ENCODE measurements around the gene SLC45A3.

Gene SLC45A3

GRCh38 chr1:205701420-205701819, 21.1 kb upstream of the SLC45A3 start:
- in situ Hi-C loops (cut with HindIII; ENCODE audit: low sequenced_read_pairs), result no loop called here

- in situ Hi-C loops (cut with HindIII; ENCODE audit: low sequenced_read_pairs), result no loop called here
Observed at GRCh38 chr1:205700865-205701401, 20.6 kb upstream of the SLC45A3 start.

DNA sequence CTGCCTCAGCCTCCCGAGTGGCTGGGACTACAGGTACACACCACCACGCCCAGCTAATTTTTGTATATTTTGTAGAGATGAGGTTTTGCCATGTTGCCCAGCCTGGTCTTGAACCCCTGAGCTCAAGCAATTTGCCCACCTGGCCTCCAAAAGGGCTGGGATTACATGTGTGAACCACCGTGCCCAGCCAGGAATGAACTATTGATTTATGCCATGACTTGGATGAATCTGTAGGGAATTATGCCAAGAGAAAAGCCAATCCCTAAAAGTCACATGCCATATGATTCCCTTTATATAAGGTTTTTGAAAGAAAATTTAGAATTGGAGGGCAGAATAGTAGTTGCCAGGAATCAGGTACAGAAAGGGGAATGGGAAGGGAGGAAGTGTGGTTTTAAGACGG, 19.1 kb upstream of the SLC45A3 start:
- in situ Hi-C loops (cut with HindIII; ENCODE audit: low sequenced_read_pairs), result no loop called here

DNA sequence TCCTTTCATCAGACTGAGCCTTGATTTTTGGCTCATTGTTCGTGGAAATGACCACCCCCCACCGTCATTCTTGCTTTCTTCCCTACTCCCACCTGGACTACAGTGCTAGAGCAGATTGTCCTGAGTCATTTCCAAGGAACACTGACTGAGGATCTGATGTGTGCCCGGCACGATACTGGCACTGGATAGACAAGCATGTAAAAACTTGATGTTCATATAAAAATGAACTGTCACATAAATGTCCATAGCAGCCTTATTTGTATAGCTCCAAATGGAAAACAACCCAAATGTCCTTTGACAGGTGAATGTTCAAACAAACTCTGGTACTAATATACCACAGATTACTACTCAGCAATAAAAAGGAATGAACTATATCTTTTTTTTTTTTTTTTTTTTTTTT, 18.6 kb upstream of the SLC45A3 start:
- in situ Hi-C loops (cut with HindIII; ENCODE audit: low sequenced_read_pairs), result no loop called here

DNA sequence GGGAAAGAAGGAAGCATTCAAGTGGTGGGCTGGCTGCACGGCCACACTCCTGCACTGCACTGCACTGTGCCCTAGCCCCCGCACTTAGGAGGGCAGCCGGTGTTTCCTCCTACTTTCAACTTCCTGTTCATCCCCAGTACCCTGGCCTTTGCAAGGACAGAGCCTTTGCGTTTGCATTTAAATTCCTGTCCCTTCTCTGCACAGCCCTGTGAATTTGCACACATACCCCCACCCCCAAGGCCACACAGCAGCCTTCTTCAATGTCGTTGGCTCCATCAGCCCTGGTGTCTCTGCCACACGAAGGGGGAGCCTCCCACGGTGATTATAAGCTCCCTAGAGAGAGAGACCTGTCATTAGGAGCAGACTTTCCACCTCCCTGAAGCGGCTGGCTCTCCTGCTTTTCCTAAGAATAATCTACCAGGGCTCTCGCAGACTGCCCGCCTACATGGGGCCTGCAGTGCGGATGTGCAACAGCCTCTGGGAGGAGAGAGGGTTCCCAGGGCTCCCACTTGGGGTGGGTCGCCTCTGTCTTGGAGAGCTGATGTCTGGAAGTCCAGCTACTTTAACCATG, 13.2 kb upstream of the SLC45A3 start:
- in situ Hi-C loops (cut with HindIII; ENCODE audit: low sequenced_read_pairs), result no loop called here

DNA sequence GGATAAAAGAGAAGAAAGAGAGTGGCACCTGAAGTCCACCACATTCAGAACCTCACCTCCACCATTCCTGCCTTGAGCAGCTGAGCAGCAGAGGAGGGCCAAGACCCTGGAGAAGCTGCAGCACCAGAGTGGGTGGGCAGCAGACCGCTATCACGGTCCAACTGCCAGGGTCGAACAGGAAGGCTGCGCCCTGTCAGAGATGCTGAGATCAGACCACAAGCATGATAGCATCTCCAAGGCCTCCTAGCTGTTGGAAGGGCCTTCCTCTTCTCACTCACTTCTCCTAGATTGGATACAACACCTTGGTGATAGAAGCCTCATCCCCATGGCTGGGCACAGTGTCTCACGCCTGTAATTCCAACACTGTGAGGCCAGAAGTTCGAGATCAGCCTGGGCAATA, 12.1 kb upstream of the SLC45A3 start:
- in situ Hi-C loops (cut with HindIII; ENCODE audit: low sequenced_read_pairs), result no loop called here

- in situ Hi-C loops (cut with HindIII; ENCODE audit: low sequenced_read_pairs), result no loop called here
Observed at GRCh38 chr1:205690122-205690756, 9.9 kb upstream of the SLC45A3 start.

- in situ Hi-C loops (cut with HindIII; ENCODE audit: low sequenced_read_pairs), result no loop called here
Observed at GRCh38 chr1:205689479-205689878, 9.2 kb upstream of the SLC45A3 start.

- in situ Hi-C loops (cut with HindIII; ENCODE audit: low sequenced_read_pairs), result no loop called here
Observed at GRCh38 chr1:205688171-205689080, 8.1 kb upstream of the SLC45A3 start.

DNA sequence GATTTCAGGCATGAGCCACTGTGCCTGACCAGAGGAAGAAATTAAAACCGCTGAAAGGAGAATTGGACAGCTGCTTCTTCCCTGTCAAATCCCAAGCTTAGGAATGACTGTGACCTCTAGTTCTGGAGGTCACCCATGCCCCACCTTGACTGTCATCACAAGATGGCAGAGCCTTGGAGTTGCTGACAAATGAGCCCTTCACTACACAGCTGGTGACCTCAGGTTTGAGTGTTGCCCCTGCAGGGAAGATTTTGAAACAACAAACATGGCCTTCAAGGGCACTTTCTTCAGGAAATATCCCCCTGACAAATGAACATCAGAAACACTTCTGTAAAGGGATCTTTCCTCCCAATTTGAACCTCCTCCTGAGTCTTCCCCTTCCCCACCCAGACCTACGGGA, 6.9 kb upstream of the SLC45A3 start:
- in situ Hi-C loops (cut with HindIII; ENCODE audit: low sequenced_read_pairs), result no loop called here

DNA sequence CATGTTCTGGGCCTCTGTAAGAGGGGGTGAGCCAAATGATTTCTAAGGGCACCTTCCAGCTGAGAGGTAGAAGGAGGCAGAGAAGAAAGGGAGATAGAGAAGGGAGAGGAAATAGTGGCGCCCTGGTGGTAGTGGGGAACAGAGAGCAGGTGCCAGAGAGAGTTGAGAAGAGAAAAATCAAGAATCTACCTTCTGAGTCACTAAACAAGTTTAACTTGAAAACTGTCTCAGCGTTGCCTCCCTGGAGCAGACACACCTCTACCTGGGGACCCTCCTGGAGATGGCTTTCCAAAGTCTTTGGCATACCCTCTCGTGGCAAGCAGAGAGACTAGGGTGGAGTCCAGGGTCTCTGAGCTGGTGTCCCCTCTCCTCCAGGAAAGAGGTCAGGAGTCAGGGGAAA, 1.1 kb upstream of the SLC45A3 start:
- in situ Hi-C loops (cut with HindIII; ENCODE audit: low sequenced_read_pairs), result no loop called here

- in situ Hi-C loops (cut with HindIII; ENCODE audit: low sequenced_read_pairs), result no loop called here
Observed at GRCh38 chr1:205678286-205679111, 1.8 kb downstream of the SLC45A3 start.

- in situ Hi-C loops (cut with HindIII; ENCODE audit: low sequenced_read_pairs), result no loop called here
Observed at GRCh38 chr1:205677167-205677566, 3.1 kb downstream of the SLC45A3 start.

DNA sequence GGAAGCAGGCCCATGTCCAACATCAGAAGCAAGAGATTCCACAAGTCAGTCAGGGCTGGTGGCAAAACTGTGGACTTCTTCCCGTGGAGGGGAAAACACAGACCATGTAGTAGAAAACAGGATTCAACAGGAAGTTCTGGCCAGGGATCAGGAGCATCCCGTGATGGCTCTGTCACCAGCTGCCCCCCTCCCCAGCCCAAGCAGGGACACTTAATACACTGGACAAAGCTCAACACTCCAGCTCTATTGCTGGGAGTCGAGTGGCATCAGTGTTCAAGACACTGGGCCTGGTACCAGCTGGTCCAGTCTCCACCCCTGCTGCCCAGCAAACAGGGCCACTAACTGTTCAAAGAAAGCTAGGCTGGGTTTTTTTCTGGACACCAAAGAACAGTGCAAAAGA, 3.7 kb downstream of the SLC45A3 start:
- in situ Hi-C loops (cut with HindIII; ENCODE audit: low sequenced_read_pairs), result no loop called here

- in situ Hi-C loops (cut with HindIII; ENCODE audit: low sequenced_read_pairs), result no loop called here
Observed at GRCh38 chr1:205676002-205676401, 4.3 kb downstream of the SLC45A3 start.

GRCh38 chr1:205675247-205675646, 5.1 kb downstream of the SLC45A3 start:
- in situ Hi-C loops (cut with HindIII; ENCODE audit: low sequenced_read_pairs), result no loop called here

DNA sequence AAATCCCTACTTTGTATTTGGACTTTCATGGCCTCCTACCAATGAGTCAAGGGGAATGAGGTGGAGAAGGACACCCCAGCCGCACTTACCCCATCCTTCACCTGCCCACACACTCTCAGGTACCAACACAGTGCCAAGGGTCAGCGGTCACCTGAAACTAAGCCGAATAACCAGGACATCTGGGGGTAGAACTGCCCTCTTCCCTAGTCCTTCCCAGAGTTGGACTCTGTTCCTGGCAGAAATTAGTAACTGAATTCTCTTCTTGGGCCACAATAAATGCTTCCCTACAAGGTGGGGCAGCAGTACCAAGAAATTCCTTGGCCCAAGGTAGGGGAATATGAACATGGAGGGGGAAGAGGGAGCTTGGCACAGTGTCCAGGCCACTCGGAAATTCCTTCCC, 7.3 kb downstream of the SLC45A3 start:
- in situ Hi-C loops (cut with HindIII; ENCODE audit: low sequenced_read_pairs), result no loop called here

- in situ Hi-C loops (cut with HindIII; ENCODE audit: low sequenced_read_pairs), result no loop called here
Observed at GRCh38 chr1:205672395-205672889, 7.9 kb downstream of the SLC45A3 start.

DNA sequence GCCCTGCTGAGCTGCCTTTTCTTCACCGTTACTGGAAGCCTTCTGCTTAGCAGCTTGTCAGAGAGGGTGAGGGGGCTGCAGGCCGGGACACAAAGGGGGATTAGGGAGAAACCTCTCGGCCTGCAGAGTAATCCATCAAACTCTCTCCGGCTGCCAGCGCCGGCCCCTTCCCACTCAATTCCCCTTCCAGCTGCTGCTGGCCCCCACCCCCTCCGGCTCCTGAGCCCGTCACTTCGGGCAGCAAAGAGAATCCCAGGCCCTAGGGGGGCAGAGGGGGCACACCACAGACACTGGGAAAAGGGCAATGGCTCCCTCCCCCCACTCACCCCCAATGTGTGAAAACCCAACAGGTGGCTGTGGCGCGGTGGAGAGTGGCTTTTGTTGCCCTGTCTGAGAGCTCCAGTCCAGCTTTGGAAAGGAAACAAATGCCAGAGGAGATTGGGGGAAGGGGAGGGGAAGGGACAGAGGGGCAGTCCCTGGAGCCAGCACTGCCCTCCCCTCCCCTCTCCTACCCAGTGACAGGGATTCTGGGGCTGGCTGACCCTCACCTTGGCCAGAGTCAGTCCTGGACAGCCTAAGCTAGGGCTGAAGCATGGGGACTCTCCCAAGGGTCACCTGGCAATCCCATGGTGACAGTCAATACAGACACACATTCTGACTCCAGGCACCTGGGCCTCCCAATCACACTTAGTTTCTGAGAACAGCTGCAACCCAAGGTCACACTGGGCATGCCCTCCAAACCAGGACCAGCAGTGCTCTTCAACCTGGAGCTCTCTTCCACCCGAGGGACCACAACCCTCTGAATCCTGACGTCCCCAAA, 9.5 kb downstream of the SLC45A3 start:
- in situ Hi-C loops (cut with HindIII; ENCODE audit: low sequenced_read_pairs), result no loop called here

DNA sequence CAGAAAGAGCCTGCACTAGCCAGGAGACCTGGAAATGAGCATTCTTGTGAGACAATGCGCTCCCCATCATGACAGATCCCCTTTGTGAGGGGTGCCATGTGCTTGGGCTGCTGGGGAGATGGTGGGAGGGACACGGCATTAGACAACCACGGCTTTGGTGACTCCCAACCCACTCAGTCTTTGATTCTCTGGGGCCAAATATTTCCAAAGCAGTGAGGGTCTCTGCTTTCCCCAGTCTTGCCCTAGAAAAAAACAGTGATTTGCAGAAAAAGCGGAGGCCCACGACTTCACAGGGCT, 10.2 kb downstream of the SLC45A3 start:
- in situ Hi-C loops (cut with HindIII; ENCODE audit: low sequenced_read_pairs), result no loop called here

Measured in DLD1 (cell line).